ENCODE results near the gene OR1Q1.

DNA sequence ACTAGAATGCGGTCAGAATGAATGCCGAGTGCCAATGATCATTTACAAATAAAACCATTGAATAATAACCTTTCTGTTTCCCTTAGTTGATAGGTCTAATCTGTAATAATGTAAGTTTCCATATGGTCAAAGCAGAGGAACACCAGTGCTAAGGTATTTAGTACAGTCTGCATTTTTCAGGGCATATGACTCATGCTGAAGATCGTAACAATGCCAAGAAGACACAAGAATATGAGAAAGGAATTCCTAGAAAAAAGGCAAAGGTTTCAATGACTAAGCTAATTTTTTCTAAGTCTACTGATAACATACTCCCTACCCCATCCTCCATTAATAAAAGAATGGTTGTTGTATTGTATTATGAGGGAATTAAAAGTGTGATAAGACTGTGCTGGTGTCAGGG lies 34.2 kb upstream of the OR1Q1 start:
- TF ChIP-seq, protein P1, sequence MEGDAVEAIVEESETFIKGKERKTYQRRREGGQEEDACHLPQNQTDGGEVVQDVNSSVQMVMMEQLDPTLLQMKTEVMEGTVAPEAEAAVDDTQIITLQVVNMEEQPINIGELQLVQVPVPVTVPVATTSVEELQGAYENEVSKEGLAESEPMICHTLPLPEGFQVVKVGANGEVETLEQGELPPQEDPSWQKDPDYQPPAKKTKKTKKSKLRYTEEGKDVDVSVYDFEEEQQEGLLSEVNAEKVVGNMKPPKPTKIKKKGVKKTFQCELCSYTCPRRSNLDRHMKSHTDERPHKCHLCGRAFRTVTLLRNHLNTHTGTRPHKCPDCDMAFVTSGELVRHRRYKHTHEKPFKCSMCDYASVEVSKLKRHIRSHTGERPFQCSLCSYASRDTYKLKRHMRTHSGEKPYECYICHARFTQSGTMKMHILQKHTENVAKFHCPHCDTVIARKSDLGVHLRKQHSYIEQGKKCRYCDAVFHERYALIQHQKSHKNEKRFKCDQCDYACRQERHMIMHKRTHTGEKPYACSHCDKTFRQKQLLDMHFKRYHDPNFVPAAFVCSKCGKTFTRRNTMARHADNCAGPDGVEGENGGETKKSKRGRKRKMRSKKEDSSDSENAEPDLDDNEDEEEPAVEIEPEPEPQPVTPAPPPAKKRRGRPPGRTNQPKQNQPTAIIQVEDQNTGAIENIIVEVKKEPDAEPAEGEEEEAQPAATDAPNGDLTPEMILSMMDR (IDR thresholded peaks at IDR 0.05 in 2 of 3, conservative IDR thresholded peaks at IDR 0.05 in 1 of 3; ENCODE audit: borderline replicate concordance in 1 of 3, insufficient read depth in 1 of 3, low read depth in 2 of 3, low read length in 2 of 3) = no peak
- TF ChIP-seq, protein P2, sequence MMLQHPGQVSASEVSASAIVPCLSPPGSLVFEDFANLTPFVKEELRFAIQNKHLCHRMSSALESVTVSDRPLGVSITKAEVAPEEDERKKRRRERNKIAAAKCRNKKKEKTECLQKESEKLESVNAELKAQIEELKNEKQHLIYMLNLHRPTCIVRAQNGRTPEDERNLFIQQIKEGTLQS (IDR thresholded peaks at IDR 0.05) = no peak
- TF ChIP-seq POLR2A (IDR thresholded peaks at IDR 0.05; ENCODE audit: borderline replicate concordance, extremely low read depth, insufficient read depth, insufficient read length) (no peak), TCF7L2 (IDR thresholded peaks at IDR 0.05; ENCODE audit: borderline replicate concordance, extremely low read depth, insufficient read depth, insufficient read length) (no peak), JUND (IDR thresholded peaks at IDR 0.05) (peak; percentile 33; the same call in 1 of the 2 replicates), EZH2phosphoT487 (IDR thresholded peaks at IDR 0.05; ENCODE audit: borderline replicate concordance) (no peak), ELF1 (IDR thresholded peaks at IDR 0.05; ENCODE audit: borderline replicate concordance, low read depth) (no peak), SP1 (IDR thresholded peaks at IDR 0.05; ENCODE audit: low read depth) (no peak), ZFX (IDR thresholded peaks at IDR 0.05) (no peak)
- TF ChIP-seq, protein P3, sequence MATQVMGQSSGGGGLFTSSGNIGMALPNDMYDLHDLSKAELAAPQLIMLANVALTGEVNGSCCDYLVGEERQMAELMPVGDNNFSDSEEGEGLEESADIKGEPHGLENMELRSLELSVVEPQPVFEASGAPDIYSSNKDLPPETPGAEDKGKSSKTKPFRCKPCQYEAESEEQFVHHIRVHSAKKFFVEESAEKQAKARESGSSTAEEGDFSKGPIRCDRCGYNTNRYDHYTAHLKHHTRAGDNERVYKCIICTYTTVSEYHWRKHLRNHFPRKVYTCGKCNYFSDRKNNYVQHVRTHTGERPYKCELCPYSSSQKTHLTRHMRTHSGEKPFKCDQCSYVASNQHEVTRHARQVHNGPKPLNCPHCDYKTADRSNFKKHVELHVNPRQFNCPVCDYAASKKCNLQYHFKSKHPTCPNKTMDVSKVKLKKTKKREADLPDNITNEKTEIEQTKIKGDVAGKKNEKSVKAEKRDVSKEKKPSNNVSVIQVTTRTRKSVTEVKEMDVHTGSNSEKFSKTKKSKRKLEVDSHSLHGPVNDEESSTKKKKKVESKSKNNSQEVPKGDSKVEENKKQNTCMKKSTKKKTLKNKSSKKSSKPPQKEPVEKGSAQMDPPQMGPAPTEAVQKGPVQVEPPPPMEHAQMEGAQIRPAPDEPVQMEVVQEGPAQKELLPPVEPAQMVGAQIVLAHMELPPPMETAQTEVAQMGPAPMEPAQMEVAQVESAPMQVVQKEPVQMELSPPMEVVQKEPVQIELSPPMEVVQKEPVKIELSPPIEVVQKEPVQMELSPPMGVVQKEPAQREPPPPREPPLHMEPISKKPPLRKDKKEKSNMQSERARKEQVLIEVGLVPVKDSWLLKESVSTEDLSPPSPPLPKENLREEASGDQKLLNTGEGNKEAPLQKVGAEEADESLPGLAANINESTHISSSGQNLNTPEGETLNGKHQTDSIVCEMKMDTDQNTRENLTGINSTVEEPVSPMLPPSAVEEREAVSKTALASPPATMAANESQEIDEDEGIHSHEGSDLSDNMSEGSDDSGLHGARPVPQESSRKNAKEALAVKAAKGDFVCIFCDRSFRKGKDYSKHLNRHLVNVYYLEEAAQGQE (IDR thresholded peaks at IDR 0.05; ENCODE audit: low read depth) = no peak
- TF ChIP-seq, protein P4, sequence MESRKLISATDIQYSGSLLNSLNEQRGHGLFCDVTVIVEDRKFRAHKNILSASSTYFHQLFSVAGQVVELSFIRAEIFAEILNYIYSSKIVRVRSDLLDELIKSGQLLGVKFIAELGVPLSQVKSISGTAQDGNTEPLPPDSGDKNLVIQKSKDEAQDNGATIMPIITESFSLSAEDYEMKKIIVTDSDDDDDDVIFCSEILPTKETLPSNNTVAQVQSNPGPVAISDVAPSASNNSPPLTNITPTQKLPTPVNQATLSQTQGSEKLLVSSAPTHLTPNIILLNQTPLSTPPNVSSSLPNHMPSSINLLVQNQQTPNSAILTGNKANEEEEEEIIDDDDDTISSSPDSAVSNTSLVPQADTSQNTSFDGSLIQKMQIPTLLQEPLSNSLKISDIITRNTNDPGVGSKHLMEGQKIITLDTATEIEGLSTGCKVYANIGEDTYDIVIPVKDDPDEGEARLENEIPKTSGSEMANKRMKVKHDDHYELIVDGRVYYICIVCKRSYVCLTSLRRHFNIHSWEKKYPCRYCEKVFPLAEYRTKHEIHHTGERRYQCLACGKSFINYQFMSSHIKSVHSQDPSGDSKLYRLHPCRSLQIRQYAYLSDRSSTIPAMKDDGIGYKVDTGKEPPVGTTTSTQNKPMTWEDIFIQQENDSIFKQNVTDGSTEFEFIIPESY (IDR thresholded peaks at IDR 0.05; ENCODE audit: extremely low read depth, insufficient replicate concordance, low read length) = no peak

Data from HCT116 (cell line).